Adrenal gland (tissue), 12 donors: Measurements from ENCODE around the gene TFR2. TPM values are rescaled to one million over a fixed set of nuclear protein-coding genes. Genes with fewer than 3 reads are reported as not detected.

ENCODE experiments used
- DNase-seq, 7 donors: peaks; one replicate each; pipeline ENCODE4 v3.0.0-alpha.2; 2019 to 2020
- H3K27ac ChIP-seq, 5 donors: fragments of 200-600 bp; sonication (generic) in 4 of 5; 1 replicate in 3 of 5; 2 replicates in 2 of 5; pipeline versions ENCODE4 v1.5.1 to v1.8.0; 2016 to 2020; ENCODE audit warnings: mild to moderate bottlenecking in 1 of 5
- H3K27me3 ChIP-seq: fragments of 200-600 bp; 2 replicates; pipeline ENCODE4 v1.8.0; 2021
- H3K36me3 ChIP-seq, 2 donors: fragments of 200-600 bp; replicated peaks in 1 of 2; 1 replicate in 1 of 2; 2 replicates in 1 of 2; pipeline versions ENCODE4 v1.5.1 to v1.8.0; 2018 to 2022
- H3K4me1 ChIP-seq, 2 donors: fragments of 200-600 bp; replicated peaks in 1 of 2; 1 replicate in 1 of 2; 2 replicates in 1 of 2; pipeline versions ENCODE4 v1.5.1 to v1.8.0; 2018 to 2021
- H3K4me3 ChIP-seq, 4 donors: fragments of 200-600 bp; sonication (generic) in 3 of 4; one replicate each; pipeline ENCODE4 v1.5.1; 2016 to 2018
- H3K9me3 ChIP-seq, 3 donors: fragments of 200-600 bp; sonication (generic) in 1 of 3; replicated peaks in 1 of 3; 1 replicate in 2 of 3; 2 replicates in 1 of 3; pipeline versions ENCODE4 v1.5.1 to v1.8.0; 2016 to 2021
- CTCF ChIP-seq, 6 experiments: fragments of 450-650 bp in 4 of 6; fragments of 200-600 bp in 2 of 6; sonication (generic) in 1 of 6; IDR thresholded peaks; 1 replicate in 5 of 6; 2 replicates in 1 of 6; pipeline versions ENCODE4 v1.5.1 to v1.8.0; 2016 to 2021; ENCODE audit warnings: antibody characterized with exemption in 6 of 6, mild to moderate bottlenecking in 2 of 6, moderate library complexity in 1 of 6
- POLR2A ChIP-seq, 2 donors: fragments of 450-650 bp; IDR thresholded peaks; one replicate each; pipeline ENCODE4 v1.6.1; 2017; ENCODE audit warnings: antibody characterized with exemption in 2 of 2, mild to moderate bottlenecking in 2 of 2, moderate library complexity in 1 of 2
- WGBS, 4 donors: extraction: QIAGEN DNeasy Blood & Tissue Kit in 2 of 4; methylation state at CpG; one replicate each; pipeline versions ENCODE4 v1.1.5 to v1.1.7; 2013 to 2017; 5-methylcytosine and 5-hydroxymethylcytosine counted together
- intact Hi-C, 2 donors: fragments of 100-400 bp; cut with DNase I; formaldehyde crosslinking; loops; one replicate each; pipeline versions ENCODE4 v1.14.1 to v1.15.0; 2022 to 2023
- polyA plus RNA-seq, 3 donors: library from polyadenylated mRNA; stranded (reverse); fragments of 200-250 nt in 2 of 3; fragments of 350-450 nt in 1 of 3; fragmentation: Illumina TruSeq in 1 of 3; extraction: RNeasy Lipid Tissue Mini Kit (QIAGEN cat#74804) in 1 of 3; gene quantifications; one replicate each; pipeline ENCODE4 v1.2.3, GENCODE V29; 2013 to 2014
- total RNA-seq, 9 donors: library from RNA; depleted of rRNA in 4 of 9; stranded (reverse); fragments of >200 nt in 4 of 9; fragments of 120-200 nt in 1 of 9; fragmentation: NEBNext Ultra II Directional in 1 of 9; extraction: Animal tissue kit (Norgen Biotek cat#: 25700) in 1 of 9; gene quantifications; one replicate each; pipeline versions ENCODE4 v1.1.0 to v1.2.4, GENCODE V29; 2013 to 2023
- donor health status: healthy with polysubstance abuse.
- donor health status: Bipolar disorder and iron deficiency.
- donor health status: DM: yes; HTN: yes; CAD: no.
- donor health status: DM: no; HTN: no; CAD: no.
- donor health status: DM: no; HTN: no; CAD: no.
- donor health status: DM: yes; HTN: yes; CAD: no.

TFR2 gene
- total and polyA plus RNA-seq, 12 donors: 0.24 to 6.7 (median 1.3) TPM

GRCh38 chr7:100632951-100633717 lies 8.2 kb downstream of the TFR2 start:
- 1 to 8% (median 3%) methylated on average over 6 to 72 of the region's 72 CpGs for WGBS, 4 donors
- Histone ChIP-seq H3K4me3 (peak overlapping the region in 2 of 4 donors; percentile 40 to 64), H3K27ac (no peak overlapping the region), H3K27me3 (no peaks in the 10 kb centered on the region), H3K9me3 (no peaks in the 10 kb centered on the region), H3K36me3 (no peaks in the 10 kb centered on the region), H3K4me1 (peaks cover 8 to 10% of the 10 kb centered on the region in 2 donors)
- peak; percentile 17 to 54 (median 34) for TF ChIP-seq CTCF (IDR thresholded peaks at IDR 0.05)
- TF ChIP-seq POLR2A (IDR thresholded peaks at IDR 0.05): no peak
- intact Hi-C loops: no loop called here
- DNase-seq: peak in 6 of 7 donors; percentile 48 to 71 (median 56)

GRCh38 chr7:100630066-100630465 lies 11.3 kb downstream of the TFR2 start:
- no peaks in the 10 kb centered on the region for H3K36me3 ChIP-seq
- no peak overlapping the region for H3K4me3 ChIP-seq
- TF ChIP-seq POLR2A (IDR thresholded peaks at IDR 0.05) (no peak), CTCF (IDR thresholded peaks at IDR 0.05) (no peak)
- no peak for DNase-seq
- WGBS, 4 donors: 91 to 98% (median 95%) methylated on average over 4 of the region's 4 CpGs
- H3K27me3 ChIP-seq: no peaks in the 10 kb centered on the region
- intact Hi-C loops: no loop called here
- peaks cover 12 to 15% of the 10 kb centered on the region in 2 donors for H3K4me1 ChIP-seq
- no peak overlapping the region for H3K27ac ChIP-seq
- H3K9me3 ChIP-seq: no peaks in the 10 kb centered on the region

- peak in 5 of 7 donors; percentile 33 to 56 (median 50) for DNase-seq
- intact Hi-C loops: loop anchor here in 1 of 2 donors (5.0 kb wide), 1 partner anchor 43 kb away; the partner anchor contains the start of gene GNB2
- TF ChIP-seq POLR2A (IDR thresholded peaks at IDR 0.05) (no peak), CTCF (IDR thresholded peaks at IDR 0.05) (peak in 3 of 6 experiments; percentile 16 to 32 (median 24))
Observed at GRCh38 chr7:100629117-100629716, 12.1 kb downstream of the TFR2 start.

GRCh38 chr7:100627238-100627549 lies 14.2 kb downstream of the TFR2 start:
- TF ChIP-seq CTCF (IDR thresholded peaks at IDR 0.05) (no peak), POLR2A (IDR thresholded peaks at IDR 0.05) (no peak)
- no peak overlapping the region for H3K4me3 ChIP-seq
- H3K27me3 ChIP-seq: no peaks in the 10 kb centered on the region
- H3K9me3 ChIP-seq: no peaks in the 10 kb centered on the region
- intact Hi-C loops: loop anchor here in 1 of 2 donors (5.0 kb wide), 1 partner anchor 45 kb away; the partner anchor contains the start of gene GNB2
- H3K27ac ChIP-seq: no peak overlapping the region
- peaks cover 4 to 5% of the 10 kb centered on the region in 2 donors for H3K4me1 ChIP-seq
- WGBS, 4 donors: 70 to 91% (median 86%) methylated on average over 10 to 21 of the region's 21 CpGs
- no peaks in the 10 kb centered on the region for H3K36me3 ChIP-seq
- no peak for DNase-seq

More at GRCh38 chr7:100629117-100629716, 12.1 kb downstream of the TFR2 start:
- Histone ChIP-seq H3K27me3 (no peaks in the 10 kb centered on the region), H3K4me1 (peaks cover 12 to 15% of the 10 kb centered on the region in 2 donors), H3K9me3 (no peaks in the 10 kb centered on the region), H3K36me3 (no peaks in the 10 kb centered on the region), H3K4me3 (no peak overlapping the region), H3K27ac (no peak overlapping the region)
- 85 to 90% (median 88%) methylated on average over 5 to 11 of the region's 11 CpGs for WGBS, 4 donors
